ENCODE results near the gene OLR1.
"Not testable (repeated sequence)": the region's sequence is repeated elsewhere in the genome, so short reads cannot be mapped to it uniquely, and the experiment has no call there.

OLR1 gene

GRCh38 chr12:10190558-10191388, 18.8 kb upstream of the OLR1 start:
- DNase-seq = peak; percentile 56

- DNase-seq = no peak
These were observed 17.7 kb upstream of the OLR1 start for GRCh38 chr12:10189653-10190052.

GRCh38 chr12:10186958-10187357, 15.0 kb upstream of the OLR1 start:
- not testable (repeated sequence) for DNase-seq

GRCh38 chr12:10186299-10186698, 14.4 kb upstream of the OLR1 start:
- DNase-seq = no peak

GRCh38 chr12:10184261-10184843, 12.4 kb upstream of the OLR1 start:
- no peak for DNase-seq

- DNase-seq = no peak
These were observed 10.6 kb upstream of the OLR1 start for GRCh38 chr12:10182354-10183049.

- no peak for DNase-seq
These were observed 7.8 kb upstream of the OLR1 start for GRCh38 chr12:10179776-10180181.

GRCh38 chr12:10178821-10179220, 6.9 kb upstream of the OLR1 start, which contains the start of gene TMEM52B:
Gene TMEM52B (plus strand): TSS chr12:10179032. CDS start chr12:10179575, 543 bp downstream.
- no peak for DNase-seq

- no peak for DNase-seq
These were observed 4.1 kb upstream of the OLR1 start for GRCh38 chr12:10175846-10176636.

GRCh38 chr12:10174986-10175614, 3.2 kb upstream of the OLR1 start:
- DNase-seq = no peak

- no peak for DNase-seq
These were observed 1.7 kb downstream of the OLR1 start for GRCh38 chr12:10170216-10170615.

GRCh38 chr12:10169104-10169503, 2.8 kb downstream of the OLR1 start:
- DNase-seq = no peak

- DNase-seq = no peak
These were observed 4.3 kb downstream of the OLR1 start for GRCh38 chr12:10167599-10167998.

GRCh38 chr12:10165421-10165820, 6.5 kb downstream of the OLR1 start:
- no peak for DNase-seq

GRCh38 chr12:10163084-10163483, 8.8 kb downstream of the OLR1 start:
- DNase-seq = no peak

GRCh38 chr12:10160617-10161385, 11.1 kb downstream of the OLR1 start:
- DNase-seq = no peak

GRCh38 chr12:10159280-10159679, 12.7 kb downstream of the OLR1 start:
- DNase-seq = no peak

GRCh38 chr12:10158406-10158805, 13.5 kb downstream of the OLR1 start:
- DNase-seq = no peak

GRCh38 chr12:10155966-10156365, 16.0 kb downstream of the OLR1 start:
- DNase-seq = no peak

- DNase-seq = no peak
These were observed 17.8 kb downstream of the OLR1 start for GRCh38 chr12:10154145-10154496.

GRCh38 chr12:10153271-10154144, 18.4 kb downstream of the OLR1 start:
- peak; percentile 47 for DNase-seq

Data from activated CD8-positive, alpha-beta memory T cell treated with anti-CD3 and anti-CD28 coated beads, Interleukin-2, amount 50 U/mL, for 4 hours (primary cell).